GM12891 (cell line): ENCODE results near the gene NYAP2.

Source experiments
- POLR2A ChIP-seq: IDR thresholded peaks from 2 replicates; pipeline ENCODE4 v1.6.1; 2011; ENCODE audit warnings: low read depth, low read length, control low read depth
- POLR2AphosphoS5 ChIP-seq: IDR thresholded peaks from 2 replicates; pipeline ENCODE4 v1.6.1; 2011; ENCODE audit warnings: low read depth, low read length, control low read depth
- TAF1 ChIP-seq: IDR thresholded peaks from 2 replicates; pipeline ENCODE4 v1.6.1; 2011; ENCODE audit warnings: low read depth, low read length, control low read depth

GRCh38 chr2:225616372-225616771 is 216.9 kb downstream of the NYAP2 start:
- TF ChIP-seq POLR2AphosphoS5 (no peak), TAF1 (no peak), POLR2A (no peak)
